NB4 (cell line): Measurements from ENCODE around the gene CWC27.

Experiments
- DNase-seq: peaks from one replicate; pipeline ENCODE4 v3.0.0; 2010; ENCODE audit warnings: low read depth
- H3K4me3 ChIP-seq: one replicate; pipeline ENCODE4 v1.5.1; 2011; ENCODE audit warnings: mild to moderate bottlenecking, low read depth, low read length, moderate library complexity
- CTCF ChIP-seq: IDR thresholded peaks from one replicate; pipeline ENCODE4 v1.5.1; 2012; ENCODE audit warnings: low read depth, low read length
- MAX ChIP-seq: IDR thresholded peaks from 2 replicates; pipeline ENCODE4 v1.6.1; 2011; ENCODE audit warnings: low read depth, low read length
- MYC ChIP-seq: IDR thresholded peaks from 2 replicates; pipeline ENCODE4 v1.6.1; 2011; ENCODE audit warnings: low read depth, low read length
- POLR2A ChIP-seq: IDR thresholded peaks from 2 replicates; pipeline ENCODE4 v1.6.1; 2011; ENCODE audit warnings: mild to moderate bottlenecking; ENCODE audit not compliant: insufficient read length; ENCODE audit errors: extremely low read depth

CWC27 gene

GRCh38 chr5:64944868-64945267 is 176.1 kb downstream of the CWC27 start:
- DNase-seq = no peak
- TF ChIP-seq MAX = no peak
- TF ChIP-seq POLR2A = no peak
- TF ChIP-seq CTCF = no peak
- TF ChIP-seq MYC = no peak

GRCh38 chr5:64947031-64947430 is 178.3 kb downstream of the CWC27 start:
- no peak overlapping the region for H3K4me3 ChIP-seq
- no peak for DNase-seq
- TF ChIP-seq POLR2A (no peak), MYC (no peak), MAX (no peak), CTCF (no peak)

More at GRCh38 chr5:64944868-64945267, 176.1 kb downstream of the CWC27 start:
- no peak overlapping the region for H3K4me3 ChIP-seq

GRCh38 chr5:64947801-64948200 is 179.1 kb downstream of the CWC27 start:
- no peak for DNase-seq
- TF ChIP-seq MAX = no peak
- TF ChIP-seq POLR2A = no peak
- TF ChIP-seq CTCF = no peak
- no peak for TF ChIP-seq MYC
- H3K4me3 ChIP-seq = no peak overlapping the region

- no peak overlapping the region for H3K4me3 ChIP-seq
- TF ChIP-seq POLR2A = no peak
- TF ChIP-seq CTCF = no peak
- TF ChIP-seq MYC = no peak
- TF ChIP-seq MAX = no peak
- DNase-seq = no peak
Measured at GRCh38 chr5:64949331-64949730, 180.6 kb downstream of the CWC27 start.

GRCh38 chr5:64952951-64953673 is 184.4 kb downstream of the CWC27 start:
- H3K4me3 ChIP-seq = no peak overlapping the region
- no peak for DNase-seq
- TF ChIP-seq CTCF = no peak
- no peak for TF ChIP-seq MYC
- TF ChIP-seq POLR2A = no peak
- TF ChIP-seq MAX = no peak
